ENCODE data around the gene C16orf74.

The C16orf74 gene

GRCh38 chr16:85783441-85783840, 32.5 kb upstream of the C16orf74 start:
- TF ChIP-seq CTCF (IDR thresholded peaks at IDR 0.05; ENCODE audit: insufficient read depth, missing control alignments) = no peak
- DNase-seq (ENCODE audit: insufficient read length, low spot score) (no peak), FAIRE-seq (no peak)

- TF ChIP-seq CTCF (IDR thresholded peaks at IDR 0.05; ENCODE audit: insufficient read depth, missing control alignments) = no peak
- no peak for FAIRE-seq
- DNase-seq (ENCODE audit: insufficient read length, low spot score) = no peak
Measured at GRCh38 chr16:85782451-85782850, 31.6 kb upstream of the C16orf74 start.

- DNase-seq (ENCODE audit: insufficient read length, low spot score) (no peak), FAIRE-seq (no peak)
- TF ChIP-seq CTCF (IDR thresholded peaks at IDR 0.05; ENCODE audit: insufficient read depth, missing control alignments) = no peak
Measured at GRCh38 chr16:85781695-85782370, 30.9 kb upstream of the C16orf74 start.

- TF ChIP-seq CTCF (IDR thresholded peaks at IDR 0.05; ENCODE audit: insufficient read depth, missing control alignments) = no peak
- FAIRE-seq = no peak
- no peak for DNase-seq (ENCODE audit: insufficient read length, low spot score)
Measured at GRCh38 chr16:85781156-85781555, 30.3 kb upstream of the C16orf74 start.

GRCh38 chr16:85780281-85780680, 29.4 kb upstream of the C16orf74 start:
- no peak for DNase-seq (ENCODE audit: insufficient read length, low spot score)
- TF ChIP-seq CTCF (IDR thresholded peaks at IDR 0.05; ENCODE audit: insufficient read depth, missing control alignments) = no peak
- FAIRE-seq = no peak

- DNase-seq (ENCODE audit: insufficient read length, low spot score) (no peak), FAIRE-seq (no peak)
- no peak for TF ChIP-seq CTCF (IDR thresholded peaks at IDR 0.05; ENCODE audit: insufficient read depth, missing control alignments)
Measured at GRCh38 chr16:85778873-85779272, 28.0 kb upstream of the C16orf74 start.

GRCh38 chr16:85777583-85778310, 26.9 kb upstream of the C16orf74 start:
- no peak for FAIRE-seq
- no peak for TF ChIP-seq CTCF (IDR thresholded peaks at IDR 0.05; ENCODE audit: insufficient read depth, missing control alignments)
- DNase-seq (ENCODE audit: insufficient read length, low spot score) = no peak

Measured in D721Med (cell line).